ENCODE measurements around the gene RNF115.
"Not testable (repeated sequence)": the region's sequence is repeated elsewhere in the genome, so short reads cannot be mapped to it uniquely, and the experiment has no call there.

The RNF115 gene

GRCh38 chr1:145823565-145824498 lies at the start of gene RNF115, which contains the start of gene POLR3C:
Gene RNF115, minus strand, starts transcription at chr1:145824095. Its CDS starts 222 bp downstream, at chr1:145823873.
Gene POLR3C, plus strand, starts transcription at chr1:145824200. Its CDS starts 1,577 bp downstream, at chr1:145825777.
- peak; percentile 27 to 95 (median 86) for DNase-seq

- DNase-seq: peak in 46 of 58 donors; percentile 11 to 76 (median 40)
Measured at GRCh38 chr1:145871994-145872924, 48.4 kb upstream of the RNF115 start.

- DNase-seq: no peak
Measured at GRCh38 chr1:145868232-145868631, 44.3 kb upstream of the RNF115 start.

DNA sequence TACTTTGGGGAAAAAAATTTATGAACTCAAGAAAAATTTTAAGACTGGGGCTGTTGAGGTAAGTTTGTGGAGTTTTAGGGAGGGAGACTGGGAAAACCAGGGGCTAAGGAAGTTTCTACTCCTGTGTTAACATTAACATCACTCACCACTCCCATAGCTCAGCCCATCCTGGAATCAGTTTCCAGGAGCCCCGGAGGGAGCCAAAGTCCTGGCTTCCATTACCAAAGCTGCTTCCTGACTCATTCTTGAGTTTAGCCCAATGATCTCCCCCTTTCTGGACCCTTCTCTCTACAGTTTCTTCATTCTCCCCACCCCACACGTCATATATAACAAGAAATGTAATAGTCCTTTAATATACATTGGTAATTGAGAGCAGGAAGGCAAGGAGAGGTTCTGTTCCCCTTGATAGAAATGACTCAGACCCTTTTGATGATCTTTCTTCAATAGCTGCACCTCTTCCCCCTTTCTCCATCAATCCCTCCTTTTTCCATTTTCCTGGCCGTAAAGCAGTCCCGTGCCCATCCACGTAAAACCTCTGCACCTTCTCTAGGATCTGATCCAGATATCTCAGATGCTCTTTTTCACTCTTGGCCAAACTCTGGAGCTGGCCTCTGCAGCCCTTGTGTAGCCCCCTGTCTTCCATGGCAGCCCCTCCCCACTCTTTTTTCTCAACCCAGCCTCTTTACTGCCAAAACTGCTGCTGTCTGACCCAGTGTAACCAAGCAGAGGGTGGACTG lies 39.6 kb upstream of the RNF115 start:
- DNase-seq: no peak

GRCh38 chr1:145859491-145860023 lies 35.7 kb upstream of the RNF115 start:
- DNase-seq: peak in 57 of 58 donors; percentile 12 to 88 (median 74)

- DNase-seq: peak; percentile 42 to 93 (median 87)
Measured at GRCh38 chr1:145858901-145859490, 35.1 kb upstream of the RNF115 start, which contains the start of gene PIAS3. Gene PIAS3, minus strand, starts transcription at chr1:145859081. Its CDS starts 91 bp downstream, at chr1:145858990.

DNA sequence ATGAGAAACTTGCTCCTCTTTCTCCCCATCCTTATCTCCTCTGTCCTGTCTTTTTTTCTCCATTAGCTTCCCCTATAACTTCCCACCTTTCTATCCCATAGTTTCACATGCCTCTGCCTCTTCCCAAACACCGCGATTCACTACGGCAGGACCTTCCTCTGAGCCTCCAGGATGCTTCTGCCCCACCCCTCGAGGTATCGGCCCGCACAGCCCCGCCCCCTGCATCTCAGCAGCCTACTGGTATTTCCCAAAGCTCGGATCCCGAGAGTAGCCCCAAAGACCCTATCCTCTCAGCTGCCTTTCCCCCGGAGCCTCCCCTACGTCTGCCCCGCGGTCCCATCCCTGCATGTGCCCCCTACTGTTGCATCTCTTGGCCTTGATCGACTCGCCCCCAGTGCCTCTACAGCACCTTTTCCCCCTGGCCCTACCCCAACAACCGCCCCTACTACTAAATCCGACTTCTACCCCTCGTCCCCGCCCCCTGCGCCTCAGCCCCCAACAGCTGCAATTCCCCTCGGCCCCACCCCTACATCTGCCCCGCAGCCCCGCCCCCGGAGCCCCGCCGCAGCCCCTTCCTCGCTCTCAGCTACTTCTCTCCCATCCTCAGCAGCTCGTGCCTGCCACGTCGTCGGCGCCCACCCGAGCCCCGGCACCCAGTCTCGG lies 34.5 kb upstream of the RNF115 start:
- peak in 30 of 58 donors; percentile 8 to 61 (median 42) for DNase-seq

DNA sequence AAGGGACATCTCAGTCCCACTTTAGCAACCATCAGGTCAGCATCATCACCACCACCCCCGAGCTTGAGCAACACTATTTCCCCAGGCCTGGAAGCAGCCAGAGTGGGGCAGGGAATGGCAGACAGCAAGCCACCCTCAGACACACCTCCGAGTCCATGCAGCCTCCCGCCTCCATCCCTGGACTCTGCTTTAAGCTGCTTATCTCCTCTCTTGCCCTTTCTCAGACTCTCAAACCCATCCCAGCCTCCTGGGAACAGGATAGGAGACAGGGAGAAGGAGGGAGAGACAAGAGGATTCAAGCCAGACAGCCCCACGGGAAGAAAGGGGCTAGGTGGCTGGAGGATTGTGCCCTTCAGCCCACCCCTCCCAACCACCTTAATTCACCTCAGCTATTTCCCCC lies 33.3 kb upstream of the RNF115 start:
- DNase-seq: no peak

GRCh38 chr1:145855426-145855948 lies 31.6 kb upstream of the RNF115 start:
- no peak for DNase-seq

- peak in 1 of 58 donors; percentile 7 for DNase-seq
Measured at GRCh38 chr1:145849356-145850160, 25.7 kb upstream of the RNF115 start.

DNA sequence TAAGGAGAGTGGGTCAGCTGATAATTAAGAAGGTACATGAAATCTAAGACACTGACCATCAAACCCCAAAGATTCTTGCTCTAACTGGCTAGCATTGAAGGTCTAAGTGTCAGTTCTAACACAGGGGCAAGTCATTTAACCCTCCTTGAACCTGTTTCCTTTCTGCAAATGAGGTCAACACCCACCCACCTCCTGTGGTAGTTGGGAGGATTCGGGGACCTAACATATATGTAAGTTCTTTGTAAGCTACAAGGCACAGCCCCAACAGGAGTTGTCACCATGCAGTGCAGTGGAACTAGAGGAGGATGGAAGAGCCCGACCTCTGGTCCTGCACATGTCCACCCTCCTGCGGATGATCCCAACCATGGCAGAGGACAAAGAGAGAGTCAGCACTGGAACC lies 23.9 kb upstream of the RNF115 start:
- DNase-seq: no peak

DNA sequence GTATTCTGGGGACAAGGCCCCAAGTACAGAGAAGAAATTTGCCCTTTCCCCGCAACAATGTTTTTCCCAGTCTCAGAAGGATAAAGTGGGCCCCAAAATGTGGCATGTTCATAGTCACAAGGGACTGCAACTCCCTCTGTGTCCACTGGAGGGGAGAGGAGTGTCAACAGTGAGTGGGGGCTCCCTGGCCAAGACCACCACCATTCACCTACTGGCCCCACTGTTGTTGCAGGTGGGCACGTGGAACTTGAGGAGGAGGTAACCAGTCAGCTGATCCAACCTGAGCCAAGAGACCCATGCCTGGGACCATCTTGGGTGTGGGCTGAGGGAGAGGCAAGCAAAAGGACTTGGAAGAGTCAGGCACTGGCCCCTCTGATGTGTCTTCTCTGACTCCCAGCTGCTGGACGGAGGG lies 22.3 kb upstream of the RNF115 start:
- peak in 7 of 58 donors; percentile 5 to 53 (median 24) for DNase-seq

- DNase-seq: peak in 55 of 58 donors; percentile 6 to 84 (median 50)
Measured at GRCh38 chr1:145845514-145846161, 21.7 kb upstream of the RNF115 start, which contains the start of gene NUDT17. Gene NUDT17, plus strand, starts transcription at chr1:145845630. Its CDS starts 11 bp downstream, at chr1:145845641.

- DNase-seq: no peak
Measured at GRCh38 chr1:145845144-145845513, 21.2 kb upstream of the RNF115 start.

DNA sequence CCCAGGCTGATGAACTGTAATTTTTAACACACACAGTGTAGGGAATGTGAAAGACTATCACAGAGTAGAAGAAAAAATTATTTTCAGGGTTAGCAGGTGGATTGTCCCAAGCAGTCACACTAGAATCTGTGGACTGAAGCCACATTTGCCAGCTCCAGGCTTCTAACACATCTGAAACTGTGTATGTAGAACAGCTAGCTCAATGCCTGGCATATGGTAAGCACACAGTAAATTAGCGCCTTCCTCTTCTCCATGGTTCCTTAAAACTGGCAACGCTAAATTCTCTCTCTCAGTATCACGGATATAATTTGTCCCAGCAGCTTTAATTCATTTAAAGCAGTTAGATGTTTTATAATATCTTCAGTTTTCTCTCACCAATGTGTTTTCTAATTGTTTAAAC lies 19.1 kb upstream of the RNF115 start:
- peak in 2 of 58 donors; percentile 26 to 34 for DNase-seq

DNA sequence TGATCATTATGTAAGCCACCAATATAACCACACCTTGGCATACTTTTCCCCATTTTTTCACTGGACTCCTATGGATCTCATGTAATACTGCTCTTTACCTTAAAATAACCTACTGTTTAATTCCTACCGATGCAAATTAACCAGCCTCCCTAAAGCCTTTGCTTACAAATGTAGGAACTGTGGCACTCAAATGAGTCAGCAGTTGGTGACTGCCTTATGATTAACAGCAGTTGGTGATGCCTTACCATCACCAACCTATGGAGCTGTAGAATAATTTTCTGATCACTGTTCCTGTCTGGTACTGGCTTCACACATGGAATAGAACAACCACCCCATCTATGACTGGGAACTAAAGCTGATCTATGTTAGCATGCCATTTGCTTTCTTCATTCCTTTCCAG lies 13.8 kb upstream of the RNF115 start:
- peak in 1 of 58 donors; percentile 7 for DNase-seq

- not testable (repeated sequence) for DNase-seq
Measured at GRCh38 chr1:145830810-145831209, 6.9 kb upstream of the RNF115 start.

Measured in anterior cingulate cortex (tissue), 58 donors.